B cell (primary cell): ENCODE results near the gene MYOM3.

ENCODE experiments used
- EZH2 ChIP-seq: IDR thresholded peaks from 2 replicates; pipeline ENCODE4 v1.6.1; 2012; ENCODE audit warnings: borderline replicate concordance, low read depth, mild to moderate bottlenecking, moderate library complexity, low read length; ENCODE audit not compliant: insufficient read depth, poor library complexity, severe bottlenecking
- TF ChIP-seq, protein P1 (sequence below): fragments of 200-600 bp; IDR thresholded peaks from one replicate; pipeline ENCODE4 v1.8.0; 2022; ENCODE audit warnings: antibody characterized with exemption, mild to moderate bottlenecking

DNA sequence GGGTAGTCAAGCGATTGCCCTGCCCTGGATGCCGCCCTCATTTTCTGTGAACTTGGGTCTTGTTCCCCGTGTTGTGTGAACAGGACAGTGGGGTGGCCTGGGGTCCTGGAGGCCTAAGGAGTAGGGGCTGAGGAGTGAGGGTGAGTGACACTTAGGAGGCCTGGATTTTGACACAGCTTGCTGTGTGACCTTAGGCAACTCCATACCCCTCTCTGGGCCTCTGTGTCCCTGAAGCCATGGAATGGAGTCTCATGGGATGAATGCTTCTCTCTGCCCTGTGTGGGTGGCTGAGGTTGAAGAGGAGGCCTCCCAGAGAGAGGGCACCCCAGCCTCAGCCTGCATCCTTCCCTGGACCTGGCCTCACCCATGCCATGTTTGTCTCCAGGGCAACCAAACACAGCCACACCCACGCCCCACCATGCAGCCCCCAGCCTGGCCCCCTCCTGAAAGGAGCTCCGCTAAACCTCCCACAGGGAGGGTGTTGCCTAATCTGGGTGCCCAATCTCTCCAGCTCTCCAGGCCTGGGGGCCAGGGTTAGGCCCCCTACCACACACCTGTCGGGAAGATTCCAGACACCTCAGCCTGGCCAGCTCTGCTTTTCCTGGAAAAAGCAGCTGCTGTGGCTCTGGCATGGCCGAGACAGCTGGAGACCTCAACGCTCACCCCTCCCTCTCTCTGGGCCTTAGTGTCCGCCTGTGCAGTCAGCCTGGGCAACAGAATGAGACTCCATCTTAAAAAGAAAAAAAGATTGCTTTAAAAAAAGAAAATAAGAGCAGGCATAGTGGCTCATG is 9.9 kb downstream of the MYOM3 start:
- TF ChIP-seq, protein P1, sequence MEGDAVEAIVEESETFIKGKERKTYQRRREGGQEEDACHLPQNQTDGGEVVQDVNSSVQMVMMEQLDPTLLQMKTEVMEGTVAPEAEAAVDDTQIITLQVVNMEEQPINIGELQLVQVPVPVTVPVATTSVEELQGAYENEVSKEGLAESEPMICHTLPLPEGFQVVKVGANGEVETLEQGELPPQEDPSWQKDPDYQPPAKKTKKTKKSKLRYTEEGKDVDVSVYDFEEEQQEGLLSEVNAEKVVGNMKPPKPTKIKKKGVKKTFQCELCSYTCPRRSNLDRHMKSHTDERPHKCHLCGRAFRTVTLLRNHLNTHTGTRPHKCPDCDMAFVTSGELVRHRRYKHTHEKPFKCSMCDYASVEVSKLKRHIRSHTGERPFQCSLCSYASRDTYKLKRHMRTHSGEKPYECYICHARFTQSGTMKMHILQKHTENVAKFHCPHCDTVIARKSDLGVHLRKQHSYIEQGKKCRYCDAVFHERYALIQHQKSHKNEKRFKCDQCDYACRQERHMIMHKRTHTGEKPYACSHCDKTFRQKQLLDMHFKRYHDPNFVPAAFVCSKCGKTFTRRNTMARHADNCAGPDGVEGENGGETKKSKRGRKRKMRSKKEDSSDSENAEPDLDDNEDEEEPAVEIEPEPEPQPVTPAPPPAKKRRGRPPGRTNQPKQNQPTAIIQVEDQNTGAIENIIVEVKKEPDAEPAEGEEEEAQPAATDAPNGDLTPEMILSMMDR = no peak
- TF ChIP-seq EZH2 = no peak
